ENCODE data around the gene PHYKPL. TPM values are rescaled to one million over a fixed set of nuclear protein-coding genes. Genes with fewer than 3 reads are reported as not detected.
"Not testable (repeated sequence)": the region's sequence is repeated elsewhere in the genome, so short reads cannot be mapped to it uniquely, and the experiment has no call there.

PHYKPL gene
- total and polyA plus RNA-seq, 9 donors: 31.8 to 93.3 (median 61.6) TPM

GRCh38 chr5:178242416-178242815 is 9.8 kb upstream of the PHYKPL start:
- Histone ChIP-seq H3K27ac (no peak overlapping the region), H3K36me3 (no peaks in the 10 kb centered on the region), H3K4me3 (no peak overlapping the region), H3K9me3 (no peaks in the 10 kb centered on the region), H3K27me3 (no peaks in the 10 kb centered on the region), H3K4me1 (ENCODE audit: insufficient read depth) (no peaks in the 10 kb centered on the region)
- intact Hi-C loops (cut with DNase I): no loop called here
- DNase-seq: no peak
- TF ChIP-seq POLR2A (IDR thresholded peaks at IDR 0.05) (no peak), EP300 (IDR thresholded peaks at IDR 0.05) (no peak)
- TF ChIP-seq, protein P1, sequence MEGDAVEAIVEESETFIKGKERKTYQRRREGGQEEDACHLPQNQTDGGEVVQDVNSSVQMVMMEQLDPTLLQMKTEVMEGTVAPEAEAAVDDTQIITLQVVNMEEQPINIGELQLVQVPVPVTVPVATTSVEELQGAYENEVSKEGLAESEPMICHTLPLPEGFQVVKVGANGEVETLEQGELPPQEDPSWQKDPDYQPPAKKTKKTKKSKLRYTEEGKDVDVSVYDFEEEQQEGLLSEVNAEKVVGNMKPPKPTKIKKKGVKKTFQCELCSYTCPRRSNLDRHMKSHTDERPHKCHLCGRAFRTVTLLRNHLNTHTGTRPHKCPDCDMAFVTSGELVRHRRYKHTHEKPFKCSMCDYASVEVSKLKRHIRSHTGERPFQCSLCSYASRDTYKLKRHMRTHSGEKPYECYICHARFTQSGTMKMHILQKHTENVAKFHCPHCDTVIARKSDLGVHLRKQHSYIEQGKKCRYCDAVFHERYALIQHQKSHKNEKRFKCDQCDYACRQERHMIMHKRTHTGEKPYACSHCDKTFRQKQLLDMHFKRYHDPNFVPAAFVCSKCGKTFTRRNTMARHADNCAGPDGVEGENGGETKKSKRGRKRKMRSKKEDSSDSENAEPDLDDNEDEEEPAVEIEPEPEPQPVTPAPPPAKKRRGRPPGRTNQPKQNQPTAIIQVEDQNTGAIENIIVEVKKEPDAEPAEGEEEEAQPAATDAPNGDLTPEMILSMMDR (IDR thresholded peaks at IDR 0.05): no peak
- 76 to 82% (median 81%) methylated on average over 10 of the region's 10 CpGs for WGBS, 3 donors

- intact Hi-C loops (cut with DNase I): no loop called here
- H3K4me3 ChIP-seq: no peak overlapping the region
- H3K4me1 ChIP-seq (ENCODE audit: insufficient read depth): no peaks in the 10 kb centered on the region
- TF ChIP-seq, protein P1 (IDR thresholded peaks at IDR 0.05): no peak
- no peak for TF ChIP-seq POLR2A (IDR thresholded peaks at IDR 0.05)
- no peak for TF ChIP-seq EP300 (IDR thresholded peaks at IDR 0.05)
- no peaks in the 10 kb centered on the region for H3K9me3 ChIP-seq
- DNase-seq: no peak
- H3K27me3 ChIP-seq: no peaks in the 10 kb centered on the region
- no peaks in the 10 kb centered on the region for H3K36me3 ChIP-seq
- H3K27ac ChIP-seq: no peak overlapping the region
- WGBS, 3 donors: 74 to 84% (median 75%) methylated on average over 14 to 15 of the region's 15 CpGs
Measured at GRCh38 chr5:178241688-178242231, 9.2 kb upstream of the PHYKPL start.

- TF ChIP-seq EP300 (IDR thresholded peaks at IDR 0.05) (no peak), POLR2A (IDR thresholded peaks at IDR 0.05) (no peak)
- no peaks in the 10 kb centered on the region for H3K4me1 ChIP-seq (ENCODE audit: insufficient read depth)
- intact Hi-C loops (cut with DNase I): no loop called here
- 61 to 68% (median 62%) methylated on average over 8 of the region's 8 CpGs for WGBS, 3 donors
- DNase-seq: no peak
- H3K4me3 ChIP-seq: no peak overlapping the region
- H3K9me3 ChIP-seq: no peaks in the 10 kb centered on the region
- no peaks in the 10 kb centered on the region for H3K36me3 ChIP-seq
- no peaks in the 10 kb centered on the region for H3K27me3 ChIP-seq
- H3K27ac ChIP-seq: no peak overlapping the region
Measured at GRCh38 chr5:178241231-178241663, 8.6 kb upstream of the PHYKPL start.

- DNase-seq: no peak
- TF ChIP-seq, protein P1 (IDR thresholded peaks at IDR 0.05): no peak
- TF ChIP-seq POLR2A (IDR thresholded peaks at IDR 0.05): no peak
- no peak for TF ChIP-seq EP300 (IDR thresholded peaks at IDR 0.05)
- intact Hi-C loops (cut with DNase I): no loop called here
- 78 to 83% (median 81%) methylated on average over 9 of the region's 9 CpGs for WGBS, 3 donors
- H3K9me3 ChIP-seq: no peaks in the 10 kb centered on the region
- H3K27ac ChIP-seq: no peak overlapping the region
- no peak overlapping the region for H3K4me3 ChIP-seq
- no peaks in the 10 kb centered on the region for H3K4me1 ChIP-seq (ENCODE audit: insufficient read depth)
- no peaks in the 10 kb centered on the region for H3K36me3 ChIP-seq
- no peaks in the 10 kb centered on the region for H3K27me3 ChIP-seq
Measured at GRCh38 chr5:178240766-178241165, 8.2 kb upstream of the PHYKPL start.

DNA sequence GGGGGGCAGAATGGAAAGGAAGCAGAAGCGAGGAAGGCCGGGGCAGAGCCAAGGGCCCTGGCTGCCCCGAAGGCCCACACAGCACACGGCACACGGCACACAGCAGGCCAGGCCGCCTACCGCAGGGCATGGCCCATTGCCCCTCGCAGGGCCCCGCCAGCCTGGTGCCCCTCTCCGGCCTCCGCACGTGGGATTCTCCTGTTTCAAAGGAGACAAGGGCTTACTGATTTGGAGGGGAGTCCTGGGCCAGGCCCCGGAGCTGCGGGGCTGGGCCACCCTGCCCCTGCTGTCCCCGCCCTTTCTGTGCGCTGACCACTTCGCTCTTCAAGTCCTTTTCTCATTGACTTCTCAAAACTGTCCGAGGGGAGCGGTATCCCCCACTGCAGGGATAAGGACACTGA is 7.7 kb upstream of the PHYKPL start:
- no peaks in the 10 kb centered on the region for H3K9me3 ChIP-seq
- no peaks in the 10 kb centered on the region for H3K27me3 ChIP-seq
- TF ChIP-seq EP300 (IDR thresholded peaks at IDR 0.05): no peak
- no peak for TF ChIP-seq POLR2A (IDR thresholded peaks at IDR 0.05)
- TF ChIP-seq, protein P1 (IDR thresholded peaks at IDR 0.05): no peak
- H3K4me1 ChIP-seq (ENCODE audit: insufficient read depth): no peaks in the 10 kb centered on the region
- H3K4me3 ChIP-seq: no peak overlapping the region
- H3K36me3 ChIP-seq: no peaks in the 10 kb centered on the region
- WGBS, 3 donors: 87 to 89% (median 88%) methylated on average over 19 of the region's 19 CpGs
- no peak for DNase-seq
- H3K27ac ChIP-seq: no peak overlapping the region
- intact Hi-C loops (cut with DNase I): no loop called here

- not testable (repeated sequence) for DNase-seq, H3K4me3 ChIP-seq, H3K36me3 ChIP-seq
Measured at GRCh38 chr5:178239626-178240301, 7.2 kb upstream of the PHYKPL start.

More at GRCh38 chr5:178239626-178240301, 7.2 kb upstream of the PHYKPL start:
- H3K27me3 ChIP-seq; H3K27ac ChIP-seq; intact Hi-C loops (cut with DNase I); H3K9me3 ChIP-seq; H3K4me1 ChIP-seq (ENCODE audit: insufficient read depth): not testable (repeated sequence)
- WGBS, 3 donors: 74 to 87% (median 79%) methylated on average over 15 of the region's 16 CpGs
